ENCODE data around the gene COL4A5.
"Not testable (repeated sequence)": the region's sequence is repeated elsewhere in the genome, so short reads cannot be mapped to it uniquely, and the experiment has no call there.

COL4A5 gene

GRCh38 chrX:108439426-108439942 is at the start of gene COL4A5:
Gene COL4A5, plus strand, starts transcription at chrX:108439838. Its CDS starts 288 bp downstream, at chrX:108440126.
- DNase-seq (ENCODE audit: low read depth in 2 of 2) = peak; percentile 88 to 92
- peak within 1 kb of the TSS; percentile 61 to 65 for H3K4me3 ChIP-seq (replicated peaks in 1 of 2; ENCODE audit: low read depth in 2 of 2, low read length in 2 of 2)
- TF ChIP-seq CTCF (IDR thresholded peaks at IDR 0.05; ENCODE audit: low read depth, low read length) = no peak

- not testable (repeated sequence) for H3K4me3 ChIP-seq (replicated peaks in 1 of 2; ENCODE audit: low read depth in 2 of 2, low read length in 2 of 2); DNase-seq (ENCODE audit: low read depth in 2 of 2)
Observed at GRCh38 chrX:108390976-108391717, 48.5 kb upstream of the COL4A5 start.

- peak in 1 of 2 donors; percentile 58 for DNase-seq (ENCODE audit: low read depth in 2 of 2)
- H3K4me3 ChIP-seq (replicated peaks in 1 of 2; ENCODE audit: low read depth in 2 of 2, low read length in 2 of 2) = no peak overlapping the region
- TF ChIP-seq CTCF (IDR thresholded peaks at IDR 0.05; ENCODE audit: low read depth, low read length) = no peak
Observed at GRCh38 chrX:108396188-108396891, 43.3 kb upstream of the COL4A5 start.

GRCh38 chrX:108396986-108397385 is 42.7 kb upstream of the COL4A5 start:
- DNase-seq (ENCODE audit: low read depth in 2 of 2) = no peak
- no peak for TF ChIP-seq CTCF (IDR thresholded peaks at IDR 0.05; ENCODE audit: low read depth, low read length)
- no peak overlapping the region for H3K4me3 ChIP-seq (replicated peaks in 1 of 2; ENCODE audit: low read depth in 2 of 2, low read length in 2 of 2)

GRCh38 chrX:108397627-108398391 is 41.8 kb upstream of the COL4A5 start:
- peak; percentile 14 to 69 for DNase-seq (ENCODE audit: low read depth in 2 of 2)
- no peak overlapping the region for H3K4me3 ChIP-seq (replicated peaks in 1 of 2; ENCODE audit: low read depth in 2 of 2, low read length in 2 of 2)
- no peak for TF ChIP-seq CTCF (IDR thresholded peaks at IDR 0.05; ENCODE audit: low read depth, low read length)

GRCh38 chrX:108399418-108400165 is 40.0 kb upstream of the COL4A5 start:
- no peak overlapping the region for H3K4me3 ChIP-seq (replicated peaks in 1 of 2; ENCODE audit: low read depth in 2 of 2, low read length in 2 of 2)
- peak; percentile 41 to 66 for DNase-seq (ENCODE audit: low read depth in 2 of 2)
- TF ChIP-seq CTCF (IDR thresholded peaks at IDR 0.05; ENCODE audit: low read depth, low read length) = no peak

Data from cardiac fibroblast (primary cell).